GM12891 (cell line): ENCODE data around the gene CD200.

ENCODE experiments used
- DNase-seq: peaks from one replicate; pipeline ENCODE4 v3.0.0; 2011; ENCODE audit warnings: low spot score; ENCODE audit not compliant: insufficient read length
- FAIRE-seq: peaks from 2 replicates; lab custom pipeline; 2011; peaks lifted over from hg19 to GRCh38; lab: Jason Lieb, UNC
- PAX5 ChIP-seq: IDR thresholded peaks from 2 replicates; pipeline ENCODE4 v1.6.1; 2011; ENCODE audit warnings: low read length, moderate library complexity, mild to moderate bottlenecking; ENCODE audit not compliant: insufficient read depth, severe bottlenecking
- POLR2A ChIP-seq: IDR thresholded peaks from 2 replicates; pipeline ENCODE4 v1.6.1; 2011; ENCODE audit warnings: low read depth, low read length, control low read depth
- POLR2AphosphoS5 ChIP-seq: IDR thresholded peaks from 2 replicates; pipeline ENCODE4 v1.6.1; 2011; ENCODE audit warnings: low read depth, low read length, control low read depth
- POU2F2 ChIP-seq: IDR thresholded peaks from 2 replicates; pipeline ENCODE4 v1.6.1; 2011; ENCODE audit warnings: low read depth, mild to moderate bottlenecking, control low read depth, low read length, moderate library complexity
- SPI1 ChIP-seq: IDR thresholded peaks from 2 replicates; pipeline ENCODE4 v1.6.1; 2011; ENCODE audit warnings: low read depth, low read length, control low read depth
- TAF1 ChIP-seq: IDR thresholded peaks from 2 replicates; pipeline ENCODE4 v1.6.1; 2011; ENCODE audit warnings: low read depth, low read length, control low read depth

CD200 gene

GRCh38 chr3:112382543-112383160, 49.7 kb downstream of the CD200 start:
- no peak for TF ChIP-seq TAF1
- TF ChIP-seq POLR2AphosphoS5: no peak
- no peak for TF ChIP-seq POLR2A
- no peak for TF ChIP-seq PAX5
- no peak for TF ChIP-seq POU2F2
- TF ChIP-seq SPI1: no peak
- FAIRE-seq (peak; percentile 56), DNase-seq (no peak)

- no peak for DNase-seq
- TF ChIP-seq POU2F2: no peak
- no peak for TF ChIP-seq POLR2AphosphoS5
- no peak for TF ChIP-seq TAF1
- TF ChIP-seq POLR2A: no peak
- no peak for TF ChIP-seq SPI1
- no peak for TF ChIP-seq PAX5
- no peak for FAIRE-seq
These were observed 51.8 kb downstream of the CD200 start for GRCh38 chr3:112384769-112385168.

GRCh38 chr3:112388972-112389371, 56.0 kb downstream of the CD200 start:
- TF ChIP-seq TAF1: no peak
- TF ChIP-seq SPI1: no peak
- no peak for TF ChIP-seq PAX5
- no peak for TF ChIP-seq POLR2AphosphoS5
- no peak for TF ChIP-seq POLR2A
- no peak for TF ChIP-seq POU2F2
- DNase-seq (no peak), FAIRE-seq (no peak)

- FAIRE-seq: no peak
- no peak for DNase-seq
- TF ChIP-seq POLR2A (no peak), PAX5 (no peak), SPI1 (no peak), POU2F2 (no peak), POLR2AphosphoS5 (no peak), TAF1 (no peak)
These were observed 57.0 kb downstream of the CD200 start for GRCh38 chr3:112389961-112390360.

GRCh38 chr3:112390783-112391641, 58.1 kb downstream of the CD200 start:
- FAIRE-seq (no peak), DNase-seq (no peak)
- TF ChIP-seq TAF1: no peak
- TF ChIP-seq SPI1: no peak
- TF ChIP-seq POU2F2: no peak
- no peak for TF ChIP-seq POLR2AphosphoS5
- no peak for TF ChIP-seq POLR2A
- no peak for TF ChIP-seq PAX5

- FAIRE-seq (no peak), DNase-seq (no peak)
- TF ChIP-seq POU2F2: no peak
- no peak for TF ChIP-seq TAF1
- no peak for TF ChIP-seq SPI1
- TF ChIP-seq POLR2AphosphoS5: no peak
These were observed 58.7 kb downstream of the CD200 start for GRCh38 chr3:112391648-112392047.

- FAIRE-seq: no peak
- TF ChIP-seq POU2F2: no peak
- no peak for TF ChIP-seq SPI1
- TF ChIP-seq PAX5: no peak
- TF ChIP-seq POLR2AphosphoS5: no peak
- no peak for DNase-seq
These were observed 59.7 kb downstream of the CD200 start for GRCh38 chr3:112392393-112393359.

- no peak for FAIRE-seq
- no peak for DNase-seq
- TF ChIP-seq TAF1 (no peak), PAX5 (no peak), SPI1 (no peak), POU2F2 (no peak), POLR2A (no peak)
These were observed 60.4 kb downstream of the CD200 start for GRCh38 chr3:112393360-112393728.

- FAIRE-seq: no peak
- no peak for DNase-seq
- no peak for TF ChIP-seq POLR2A
- TF ChIP-seq POU2F2: no peak
- no peak for TF ChIP-seq TAF1
- no peak for TF ChIP-seq PAX5
- TF ChIP-seq SPI1: no peak
- no peak for TF ChIP-seq POLR2AphosphoS5
These were observed 61.2 kb downstream of the CD200 start for GRCh38 chr3:112394003-112394640.
